ENCODE measurements around the gene NRG3. TPM values are rescaled to one million over a fixed set of nuclear protein-coding genes. Genes with fewer than 3 reads are reported as not detected.
"Not testable (repeated sequence)": the region's sequence is repeated elsewhere in the genome, so short reads cannot be mapped to it uniquely, and the experiment has no call there.

NRG3 gene
- total and polyA plus RNA-seq, 12 donors: 0.03 to 0.73 (median 0.13) TPM; not detected in 5

DNA sequence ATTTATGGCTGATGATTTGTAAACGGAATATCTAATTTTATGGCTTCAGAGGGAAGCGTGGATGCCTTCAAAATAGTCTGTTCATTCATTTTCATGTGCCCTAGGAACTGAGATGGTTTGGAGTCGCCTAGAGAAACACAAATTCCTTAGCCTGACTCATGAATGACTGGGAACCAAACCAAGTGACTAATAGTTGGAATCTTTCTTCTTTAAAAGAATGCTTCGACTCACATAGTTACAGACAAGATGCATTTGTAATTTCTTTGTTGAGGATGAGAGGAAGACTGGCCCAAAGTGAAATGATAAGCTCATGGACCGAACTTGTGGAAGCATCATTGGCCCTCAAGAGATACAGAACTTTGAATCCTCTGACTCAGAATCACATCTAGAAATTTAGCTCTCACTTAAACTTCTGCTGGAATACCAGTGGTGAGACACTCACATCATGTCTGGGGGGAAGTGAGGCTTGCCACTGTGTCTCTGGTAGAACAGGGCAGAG, 1107.2 kb downstream of the NRG3 start:
- WGBS, 2 donors: 54 to 63% methylated on average over 5 of the region's 5 CpGs
- intact Hi-C loops (cut with DNase I): no loop called here
- Histone ChIP-seq H3K27me3 (no peaks in the 10 kb centered on the region), H3K4me3 (no peak overlapping the region), H3K4me1 (peaks cover 0 to 4% (median 0%) of the 10 kb centered on the region in 9 donors), H3K27ac (peak overlapping the region in 3 of 10 donors; percentile 16 to 41 (median 34)), H3K36me3 (no peaks in the 10 kb centered on the region), H3K9me3 (no peaks in the 10 kb centered on the region)
- ATAC-seq (peak in 6 of 8 donors; percentile 59 to 88 (median 75)), DNase-seq (no peak)
- TF ChIP-seq, protein P1, sequence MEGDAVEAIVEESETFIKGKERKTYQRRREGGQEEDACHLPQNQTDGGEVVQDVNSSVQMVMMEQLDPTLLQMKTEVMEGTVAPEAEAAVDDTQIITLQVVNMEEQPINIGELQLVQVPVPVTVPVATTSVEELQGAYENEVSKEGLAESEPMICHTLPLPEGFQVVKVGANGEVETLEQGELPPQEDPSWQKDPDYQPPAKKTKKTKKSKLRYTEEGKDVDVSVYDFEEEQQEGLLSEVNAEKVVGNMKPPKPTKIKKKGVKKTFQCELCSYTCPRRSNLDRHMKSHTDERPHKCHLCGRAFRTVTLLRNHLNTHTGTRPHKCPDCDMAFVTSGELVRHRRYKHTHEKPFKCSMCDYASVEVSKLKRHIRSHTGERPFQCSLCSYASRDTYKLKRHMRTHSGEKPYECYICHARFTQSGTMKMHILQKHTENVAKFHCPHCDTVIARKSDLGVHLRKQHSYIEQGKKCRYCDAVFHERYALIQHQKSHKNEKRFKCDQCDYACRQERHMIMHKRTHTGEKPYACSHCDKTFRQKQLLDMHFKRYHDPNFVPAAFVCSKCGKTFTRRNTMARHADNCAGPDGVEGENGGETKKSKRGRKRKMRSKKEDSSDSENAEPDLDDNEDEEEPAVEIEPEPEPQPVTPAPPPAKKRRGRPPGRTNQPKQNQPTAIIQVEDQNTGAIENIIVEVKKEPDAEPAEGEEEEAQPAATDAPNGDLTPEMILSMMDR (IDR thresholded peaks at IDR 0.05): no peak

DNA sequence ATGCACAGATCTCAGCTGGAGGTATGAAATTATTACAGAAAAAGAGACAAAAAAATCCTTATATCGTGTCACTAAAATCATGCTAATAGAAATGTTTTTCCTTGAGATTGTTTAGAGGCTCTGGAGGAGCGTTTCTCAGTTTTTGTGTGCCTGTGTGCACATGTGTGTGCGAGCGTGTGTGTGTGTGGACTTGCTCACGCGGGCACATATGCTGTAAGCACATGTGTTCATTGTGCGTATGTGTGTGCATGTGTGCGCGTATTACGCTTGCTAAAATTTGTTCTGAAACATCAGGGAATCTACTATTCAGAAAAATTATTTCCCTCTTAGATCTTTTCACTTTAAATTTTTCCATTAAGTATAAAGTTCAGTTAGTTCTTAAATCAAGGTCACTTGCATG, 1111.2 kb downstream of the NRG3 start:
- WGBS, 2 donors: 95 to 97% methylated on average over 10 of the region's 10 CpGs
- ATAC-seq: no peak
- intact Hi-C loops (cut with DNase I): no loop called here

DNA sequence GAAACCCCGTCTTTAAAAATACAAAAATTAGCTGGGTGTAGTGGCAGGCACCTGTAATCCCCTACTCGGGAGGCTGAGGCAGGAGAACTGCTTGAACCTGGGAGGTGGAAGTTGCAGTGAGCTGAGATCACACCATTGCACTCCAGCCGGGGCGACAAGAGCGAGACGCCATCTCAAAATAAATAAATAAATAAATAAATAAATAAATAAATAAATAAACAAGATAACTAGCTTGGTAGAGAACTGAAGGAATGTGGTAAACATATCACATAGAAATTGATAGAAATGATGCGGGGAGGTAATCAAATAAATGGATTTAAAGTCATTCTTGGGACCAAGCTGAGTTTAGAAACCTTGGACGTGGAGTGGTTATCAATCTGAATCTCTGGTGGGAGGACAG, 1131.5 kb downstream of the NRG3 start:
- H3K27ac ChIP-seq; H3K27me3 ChIP-seq; H3K4me3 ChIP-seq; intact Hi-C loops (cut with DNase I); DNase-seq; H3K36me3 ChIP-seq; H3K4me1 ChIP-seq; H3K9me3 ChIP-seq; ATAC-seq: not testable (repeated sequence)
- 92 to 95% methylated on average over 8 of the region's 8 CpGs for WGBS, 2 donors

More for the DNA sequence above, 1111.2 kb downstream of the NRG3 start:
- TF ChIP-seq, protein P1 (IDR thresholded peaks at IDR 0.05): no peak
- Histone ChIP-seq H3K4me1 (peaks cover 0 to 4% (median 0%) of the 10 kb centered on the region in 9 donors), H3K4me3 (no peak overlapping the region), H3K36me3 (no peaks in the 10 kb centered on the region), H3K9me3 (no peaks in the 10 kb centered on the region), H3K27ac (no peak overlapping the region), H3K27me3 (no peaks in the 10 kb centered on the region)
- no peak for DNase-seq

DNA sequence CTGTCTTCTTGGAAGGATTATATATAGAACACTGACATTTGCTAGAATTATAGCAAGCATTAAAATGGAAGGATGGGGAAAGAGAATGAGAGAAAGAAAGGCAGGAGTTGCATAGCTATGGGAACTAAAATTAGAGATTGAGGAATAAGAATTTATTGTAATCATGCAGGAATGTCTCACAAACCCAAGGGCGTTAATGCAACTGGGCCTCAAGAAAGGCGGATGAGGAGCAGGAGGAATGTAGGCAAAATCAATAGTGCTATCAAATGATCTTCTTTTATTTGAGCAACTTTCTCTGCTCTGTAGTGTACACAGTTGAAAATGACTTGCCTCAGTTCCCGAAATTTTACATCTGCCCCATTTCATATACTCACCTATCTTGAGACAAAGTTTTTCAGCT, 1132.5 kb downstream of the NRG3 start:
- 88 to 89% methylated on average over 3 of the region's 3 CpGs for WGBS, 2 donors
- TF ChIP-seq, protein P1 (IDR thresholded peaks at IDR 0.05): no peak
- H3K4me1 ChIP-seq: no peaks in the 10 kb centered on the region
- no peak for DNase-seq
- H3K9me3 ChIP-seq: no peaks in the 10 kb centered on the region
- no peaks in the 10 kb centered on the region for H3K27me3 ChIP-seq
- H3K27ac ChIP-seq: no peak overlapping the region
- no peaks in the 10 kb centered on the region for H3K36me3 ChIP-seq
- ATAC-seq: no peak
- intact Hi-C loops (cut with DNase I): no loop called here
- H3K4me3 ChIP-seq: no peak overlapping the region

DNA sequence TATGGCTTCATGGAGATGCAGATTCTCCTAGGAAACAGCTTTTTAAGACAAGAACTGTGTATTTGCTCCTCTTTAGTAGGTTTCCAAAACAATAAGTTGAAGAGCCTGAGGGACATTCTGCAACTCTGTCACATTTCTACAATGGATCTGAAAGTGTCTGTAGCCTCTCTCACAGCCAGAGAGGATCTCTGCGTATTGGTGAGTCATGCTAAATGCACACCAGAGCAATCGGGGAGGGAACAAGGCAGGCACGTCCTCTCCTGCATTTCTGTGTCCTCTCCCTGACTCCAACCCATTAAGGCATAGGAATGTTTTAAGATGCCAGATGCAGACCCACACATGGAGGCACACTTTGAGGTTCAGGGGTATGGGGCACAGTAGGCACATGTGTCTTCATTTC, 1137.9 kb downstream of the NRG3 start:
- Histone ChIP-seq H3K4me1 (no peaks in the 10 kb centered on the region), H3K9me3 (peaks cover 0 to under 1% (median 0%) of the 10 kb centered on the region in 11 donors), H3K4me3 (no peak overlapping the region), H3K27me3 (no peaks in the 10 kb centered on the region), H3K36me3 (no peaks in the 10 kb centered on the region), H3K27ac (no peak overlapping the region)
- WGBS, 2 donors: 40 to 50% methylated on average over 3 of the region's 3 CpGs
- TF ChIP-seq, protein P1 (IDR thresholded peaks at IDR 0.05): no peak
- ATAC-seq (no peak), DNase-seq (no peak)
- intact Hi-C loops (cut with DNase I): no loop called here

Measured in heart right ventricle (tissue), 16 donors.